Panc1 (cell line): Measurements from ENCODE around the gene YWHAQ. TPM values are rescaled to one million over a fixed set of nuclear protein-coding genes. Genes with fewer than 3 reads are reported as not detected.

Experiments
- ATAC-seq: fragments of 200-7000 bp; cut with Tn5 transposase; 2 replicates; pipeline ENCODE4 v1.9.1; 2020; ENCODE audit warnings: mild to moderate bottlenecking, moderate library complexity
- BruUV-seq: library from RNA; stranded (reverse); fragments of 400-500 nt; replicated peaks from 2 replicates; lab custom pipeline; 2021; lab: Mats Ljungman, UMichigan
- CTCF ChIA-PET: fragments of 300-600 bp; sonication (Branson Sonifier 250); formaldehyde crosslinking; loops from one replicate; lab custom pipeline; 2022; ENCODE audit warnings: antibody characterized with exemption; lab: Charles Lee
- POLR2A ChIA-PET: fragments of 300-600 bp; sonication (Branson Sonifier 250); formaldehyde crosslinking; loops from one replicate; lab custom pipeline; 2022; ENCODE audit warnings: antibody characterized with exemption; lab: Charles Lee
- DNase-seq: peaks from one replicate; pipeline ENCODE4 v3.0.0-alpha.2; 2010; ENCODE audit warnings: low read depth, low spot score
- H3K27ac ChIP-seq: 2 replicates; pipeline ENCODE4 v1.5.1; 2011; ENCODE audit warnings: mild to moderate bottlenecking, low read length, inconsistent platforms
- H3K27me3 ChIP-seq: fragments of 200-500 bp; sonication (Bioruptor generic); 2 replicates; pipeline ENCODE4 v1.6.0; 2014; ENCODE audit warnings: low read length, inconsistent platforms; ENCODE audit not compliant: control insufficient read depth, insufficient read depth
- H3K36me3 ChIP-seq: fragments of 200-500 bp; sonication (Bioruptor generic); 2 replicates; pipeline ENCODE4 v1.5.1; 2014; ENCODE audit warnings: inconsistent platforms, mild to moderate bottlenecking, low read length, moderate library complexity; ENCODE audit not compliant: control insufficient read depth, insufficient read depth
- H3K4me1 ChIP-seq: 2 replicates; pipeline ENCODE4 v1.5.1; 2011; ENCODE audit warnings: inconsistent platforms, mild to moderate bottlenecking, low read length, moderate library complexity; ENCODE audit not compliant: control insufficient read depth, insufficient read depth
- H3K4me3 ChIP-seq, 2 experiments: 2 replicates each; pipeline ENCODE4 v1.5.1; 2011 to 2012; ENCODE audit warnings: low read depth in 2 of 2, low read length in 2 of 2, mild to moderate bottlenecking in 2 of 2, inconsistent platforms in 1 of 2, moderate library complexity in 1 of 2
- H3K9me3 ChIP-seq: fragments of 200-500 bp; sonication (Bioruptor generic); 2 replicates; pipeline ENCODE4 v1.5.1; 2014; ENCODE audit warnings: low read depth, mild to moderate bottlenecking, inconsistent platforms, low read length, moderate library complexity; ENCODE audit not compliant: control insufficient read depth, insufficient read depth
- POLR2AphosphoS5 ChIP-seq: IDR thresholded peaks from 2 replicates; pipeline ENCODE4 v1.6.1; 2012; ENCODE audit warnings: mild to moderate bottlenecking, low read depth, low read length, moderate library complexity
- SIN3A ChIP-seq: IDR thresholded peaks from 2 replicates; pipeline ENCODE4 v1.6.1; 2012; ENCODE audit warnings: low read depth, mild to moderate bottlenecking, low read length, moderate library complexity, borderline replicate concordance; ENCODE audit not compliant: insufficient read depth
- TCF7L2 ChIP-seq: IDR thresholded peaks from 2 replicates; pipeline ENCODE4 v1.6.1; 2011; ENCODE audit warnings: mild to moderate bottlenecking, low read depth, low read length, inconsistent platforms
- in situ Hi-C: cut with HindIII; loops from 2 replicates; pipeline ENCODE4 v1.10.0; 2016; ENCODE audit warnings: low sequenced_read_pairs, low pct_unique_long_range_greater_than_20kb
- intact Hi-C: fragments of 100-400 bp; cut with micrococcal nuclease; formaldehyde crosslinking; loops from one replicate; pipeline ENCODE4 v1.10.0; 2022; ENCODE audit not compliant: unreplicated experiment
- total RNA-seq: library from RNA; stranded (reverse); gene quantifications from one replicate; pipeline ENCODE4 v1.2.1, GENCODE V29; 2021; ENCODE audit not compliant: unreplicated experiment
- TF ChIP-seq, protein P1 (sequence below): fragments of 450-650 bp; IDR thresholded peaks from 2 replicates; pipeline ENCODE4 v1.5.1; 2017; ENCODE audit warnings: mild to moderate bottlenecking
- TF ChIP-seq, protein P2 (sequence below), 2 experiments: IDR thresholded peaks; 2 replicates each; pipeline ENCODE4 v1.6.1; 2011 to 2012; ENCODE audit warnings: low read depth in 2 of 2, control low read depth in 1 of 2, low read length in 1 of 2, mild to moderate bottlenecking in 1 of 2, moderate library complexity in 1 of 2; ENCODE audit not compliant: insufficient read depth in 1 of 2

Gene YWHAQ
- total RNA-seq, 1 experiment from 2014 or later: 683 TPM

DNA sequence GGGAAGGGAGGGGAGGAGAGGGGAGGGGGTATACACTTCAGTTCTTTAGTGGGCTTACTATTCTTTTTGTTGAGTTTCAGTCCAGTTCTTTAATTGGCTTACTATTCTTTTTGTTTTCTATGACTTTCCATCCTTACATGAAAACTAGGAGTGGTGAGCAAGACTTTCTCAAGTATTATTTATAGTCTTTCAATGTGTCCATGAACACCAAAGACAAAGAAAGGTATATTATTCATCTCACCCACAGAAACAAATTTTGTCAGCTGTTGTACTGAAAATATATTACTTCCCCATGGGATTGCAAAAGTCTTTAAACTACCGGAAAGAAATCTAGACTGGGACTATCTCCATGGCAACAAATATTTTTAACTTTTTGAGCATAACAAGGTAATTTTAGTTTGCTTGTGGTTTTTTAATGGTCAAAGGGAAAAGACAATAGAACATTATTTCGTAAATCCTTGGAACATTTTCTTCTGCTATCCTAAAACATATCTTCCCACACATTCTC is 92.7 kb downstream of the YWHAQ start:
- no peak for DNase-seq
- POLR2A ChIA-PET: no interaction called here
- CTCF ChIA-PET: no interaction called here
- Histone ChIP-seq H3K9me3 (no peaks in the 10 kb centered on the region), H3K27me3 (no peaks in the 10 kb centered on the region), H3K4me3 (no peak overlapping the region), H3K4me1 (no peaks in the 10 kb centered on the region), H3K36me3 (peaks cover 6% of the 10 kb centered on the region; the same call in 1 of the 2 replicates), H3K27ac (no peak overlapping the region)
- no peak for TF ChIP-seq POLR2AphosphoS5
- no peak for TF ChIP-seq SIN3A
- TF ChIP-seq, protein P1, sequence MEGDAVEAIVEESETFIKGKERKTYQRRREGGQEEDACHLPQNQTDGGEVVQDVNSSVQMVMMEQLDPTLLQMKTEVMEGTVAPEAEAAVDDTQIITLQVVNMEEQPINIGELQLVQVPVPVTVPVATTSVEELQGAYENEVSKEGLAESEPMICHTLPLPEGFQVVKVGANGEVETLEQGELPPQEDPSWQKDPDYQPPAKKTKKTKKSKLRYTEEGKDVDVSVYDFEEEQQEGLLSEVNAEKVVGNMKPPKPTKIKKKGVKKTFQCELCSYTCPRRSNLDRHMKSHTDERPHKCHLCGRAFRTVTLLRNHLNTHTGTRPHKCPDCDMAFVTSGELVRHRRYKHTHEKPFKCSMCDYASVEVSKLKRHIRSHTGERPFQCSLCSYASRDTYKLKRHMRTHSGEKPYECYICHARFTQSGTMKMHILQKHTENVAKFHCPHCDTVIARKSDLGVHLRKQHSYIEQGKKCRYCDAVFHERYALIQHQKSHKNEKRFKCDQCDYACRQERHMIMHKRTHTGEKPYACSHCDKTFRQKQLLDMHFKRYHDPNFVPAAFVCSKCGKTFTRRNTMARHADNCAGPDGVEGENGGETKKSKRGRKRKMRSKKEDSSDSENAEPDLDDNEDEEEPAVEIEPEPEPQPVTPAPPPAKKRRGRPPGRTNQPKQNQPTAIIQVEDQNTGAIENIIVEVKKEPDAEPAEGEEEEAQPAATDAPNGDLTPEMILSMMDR: no peak
- TF ChIP-seq, protein P2, sequence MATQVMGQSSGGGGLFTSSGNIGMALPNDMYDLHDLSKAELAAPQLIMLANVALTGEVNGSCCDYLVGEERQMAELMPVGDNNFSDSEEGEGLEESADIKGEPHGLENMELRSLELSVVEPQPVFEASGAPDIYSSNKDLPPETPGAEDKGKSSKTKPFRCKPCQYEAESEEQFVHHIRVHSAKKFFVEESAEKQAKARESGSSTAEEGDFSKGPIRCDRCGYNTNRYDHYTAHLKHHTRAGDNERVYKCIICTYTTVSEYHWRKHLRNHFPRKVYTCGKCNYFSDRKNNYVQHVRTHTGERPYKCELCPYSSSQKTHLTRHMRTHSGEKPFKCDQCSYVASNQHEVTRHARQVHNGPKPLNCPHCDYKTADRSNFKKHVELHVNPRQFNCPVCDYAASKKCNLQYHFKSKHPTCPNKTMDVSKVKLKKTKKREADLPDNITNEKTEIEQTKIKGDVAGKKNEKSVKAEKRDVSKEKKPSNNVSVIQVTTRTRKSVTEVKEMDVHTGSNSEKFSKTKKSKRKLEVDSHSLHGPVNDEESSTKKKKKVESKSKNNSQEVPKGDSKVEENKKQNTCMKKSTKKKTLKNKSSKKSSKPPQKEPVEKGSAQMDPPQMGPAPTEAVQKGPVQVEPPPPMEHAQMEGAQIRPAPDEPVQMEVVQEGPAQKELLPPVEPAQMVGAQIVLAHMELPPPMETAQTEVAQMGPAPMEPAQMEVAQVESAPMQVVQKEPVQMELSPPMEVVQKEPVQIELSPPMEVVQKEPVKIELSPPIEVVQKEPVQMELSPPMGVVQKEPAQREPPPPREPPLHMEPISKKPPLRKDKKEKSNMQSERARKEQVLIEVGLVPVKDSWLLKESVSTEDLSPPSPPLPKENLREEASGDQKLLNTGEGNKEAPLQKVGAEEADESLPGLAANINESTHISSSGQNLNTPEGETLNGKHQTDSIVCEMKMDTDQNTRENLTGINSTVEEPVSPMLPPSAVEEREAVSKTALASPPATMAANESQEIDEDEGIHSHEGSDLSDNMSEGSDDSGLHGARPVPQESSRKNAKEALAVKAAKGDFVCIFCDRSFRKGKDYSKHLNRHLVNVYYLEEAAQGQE (IDR thresholded peaks at IDR 0.05; ENCODE audit: insufficient read depth in 1 of 2, low read depth in 2 of 2, low read length in 1 of 2): no peak
- no peak for TF ChIP-seq TCF7L2
- BruUV-seq: no TSS peak
- no peak for ATAC-seq
- in situ Hi-C loops: no loop called here
- intact Hi-C loops: no loop called here

DNA sequence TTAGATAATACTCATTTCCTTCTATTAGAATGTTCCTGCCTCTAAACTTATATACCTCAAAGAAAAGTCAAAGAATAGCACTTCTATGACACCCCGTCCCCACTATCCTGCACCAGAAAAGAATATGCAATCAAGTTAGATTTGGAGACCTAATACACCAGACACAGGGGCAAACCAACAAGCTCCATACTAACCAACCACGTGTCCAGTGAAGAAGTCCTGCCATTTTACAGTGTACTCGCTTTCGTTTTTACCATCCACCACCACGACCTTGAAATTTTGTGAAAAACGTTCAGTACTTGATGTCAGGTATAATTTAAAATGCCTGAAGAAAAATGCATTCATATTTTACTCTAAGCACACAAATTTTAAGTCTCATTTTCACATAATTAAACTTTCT is 94.3 kb downstream of the YWHAQ start:
- TSS peak; percentile 4 for BruUV-seq
- in situ Hi-C loops (no loop called here), intact Hi-C loops (no loop called here)
- Histone ChIP-seq H3K27me3 (no peaks in the 10 kb centered on the region), H3K36me3 (peaks cover 6% of the 10 kb centered on the region; the same call in 1 of the 2 replicates), H3K9me3 (no peaks in the 10 kb centered on the region), H3K4me1 (no peaks in the 10 kb centered on the region), H3K4me3 (no peak overlapping the region), H3K27ac (no peak overlapping the region)
- no peak for ATAC-seq
- no peak for TF ChIP-seq TCF7L2
- TF ChIP-seq, protein P2 (IDR thresholded peaks at IDR 0.05; ENCODE audit: insufficient read depth in 1 of 2, low read depth in 2 of 2, low read length in 1 of 2): no peak
- TF ChIP-seq, protein P1: no peak
- TF ChIP-seq SIN3A: no peak
- no peak for TF ChIP-seq POLR2AphosphoS5
- no peak for DNase-seq
- ChIA-PET CTCF (no interaction called here), POLR2A (interaction anchor here (0.6 kb wide), 1 partner anchor 327 kb away, joined by 3 read pairs; no protein-coding TSS in a partner anchor)
